ENCODE results near the gene SCFD2.
"Not testable (repeated sequence)": the region's sequence is repeated elsewhere in the genome, so short reads cannot be mapped to it uniquely, and the experiment has no call there.

The SCFD2 gene

DNA sequence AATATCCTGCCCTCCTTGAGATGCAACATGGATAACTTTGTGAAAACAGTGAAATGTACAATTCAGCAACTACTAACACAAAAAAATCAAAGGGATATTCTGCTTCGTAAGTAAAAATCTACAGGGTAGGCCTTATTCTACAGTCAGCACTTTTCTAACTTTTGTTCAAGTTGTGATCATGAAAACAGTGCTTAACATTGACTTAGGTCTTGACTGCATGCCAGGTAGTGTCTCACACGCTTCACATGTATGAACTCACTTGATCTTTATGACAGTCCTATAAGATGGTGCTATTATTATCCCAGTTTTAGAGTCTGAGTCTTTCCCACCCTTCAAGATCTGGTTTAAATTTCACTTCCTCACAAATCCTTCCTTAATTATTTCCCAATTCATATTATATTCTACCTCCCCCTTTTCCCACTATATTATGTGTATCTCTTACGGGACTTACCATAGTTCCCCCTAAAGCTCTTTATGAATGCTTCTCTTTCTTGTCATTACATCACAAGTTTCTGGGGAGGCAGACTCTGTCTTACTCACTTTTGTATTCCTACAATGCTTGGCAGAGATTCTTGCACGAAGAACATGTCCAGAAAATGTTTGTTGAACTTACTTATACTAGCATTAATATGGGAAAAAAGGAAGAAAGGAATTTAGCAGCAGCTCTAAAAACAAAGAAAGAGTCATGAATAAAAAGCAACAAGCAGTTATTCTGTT lies 179.8 kb downstream of the SCFD2 start:
- DNase-seq: peak; percentile 91

DNA sequence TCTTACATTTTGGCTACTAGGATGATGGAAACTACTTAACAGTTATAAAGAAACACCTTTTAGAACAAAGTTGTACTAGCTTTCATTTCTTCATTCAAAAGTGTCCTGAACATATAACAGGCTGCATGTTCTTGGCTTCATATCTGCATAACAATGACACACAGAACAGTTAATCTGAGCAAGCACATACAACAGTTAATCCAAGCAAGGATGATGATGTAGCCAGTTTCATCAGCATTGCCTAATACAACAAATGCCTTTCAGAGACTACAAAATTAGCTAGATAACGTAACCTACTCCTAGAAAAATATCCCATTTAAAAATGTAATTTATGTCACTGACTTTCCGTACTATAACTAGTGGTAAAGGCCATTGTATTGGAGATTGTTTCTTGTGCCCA lies 182.1 kb downstream of the SCFD2 start:
- DNase-seq: no peak

DNA sequence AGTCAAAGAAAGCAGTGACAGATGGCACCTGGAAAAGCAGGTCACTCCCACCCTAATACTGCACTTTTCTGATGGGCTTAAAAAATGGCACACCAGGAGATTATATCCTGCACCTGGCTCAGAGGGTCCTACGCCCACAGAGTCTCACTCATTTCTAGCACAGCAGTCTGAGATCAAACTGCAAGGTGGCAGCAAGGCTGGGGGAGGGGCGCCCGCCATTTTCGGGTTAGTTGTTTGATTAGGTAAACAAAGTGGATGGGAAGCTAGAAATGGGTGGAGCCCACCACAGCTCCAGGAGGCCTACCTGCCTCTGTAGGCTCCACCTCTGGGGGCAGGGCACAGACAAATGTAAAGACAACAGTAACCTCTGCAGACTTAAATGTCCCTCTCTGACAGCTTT lies 188.1 kb downstream of the SCFD2 start:
- not testable (repeated sequence) for DNase-seq

GRCh38 chr4:53175640-53176039 lies 190.2 kb downstream of the SCFD2 start:
- no peak for DNase-seq

DNA sequence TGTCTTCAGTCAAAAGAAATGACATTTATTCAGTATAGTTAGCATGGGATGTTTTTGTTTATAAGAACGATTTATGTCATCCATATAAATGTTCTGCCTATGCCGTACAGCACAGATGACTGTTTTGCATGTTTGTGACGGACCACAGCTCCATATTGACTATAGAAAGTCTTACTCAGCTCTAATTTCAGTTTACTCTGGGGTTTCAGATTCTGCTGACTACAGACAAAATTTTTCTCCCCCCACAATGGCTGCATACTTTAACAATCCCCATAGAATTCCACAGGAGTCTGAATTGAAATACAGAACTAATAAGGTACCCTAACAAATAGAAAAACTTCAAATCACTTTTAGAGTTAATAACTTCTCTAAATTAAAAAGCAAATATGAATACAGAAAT lies 191.0 kb downstream of the SCFD2 start:
- DNase-seq: no peak

DNA sequence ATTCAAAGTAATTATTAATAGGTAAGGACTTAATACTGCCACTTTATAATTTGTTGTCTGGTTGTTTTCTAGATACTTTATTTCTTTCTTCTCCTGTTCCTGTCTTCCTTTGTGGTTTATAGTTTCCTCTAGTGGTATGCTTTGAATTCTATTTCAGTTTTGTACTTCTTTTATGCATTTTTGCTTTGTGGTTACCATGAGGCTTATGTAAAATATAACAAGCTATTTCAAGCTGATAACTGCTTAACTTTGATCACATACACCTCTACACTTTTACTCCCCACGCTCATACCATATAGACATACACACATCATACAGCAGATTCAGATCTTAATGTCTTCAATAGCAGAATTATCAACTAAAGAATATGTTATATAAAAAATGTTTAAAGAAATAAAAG lies 192.3 kb downstream of the SCFD2 start:
- no peak for DNase-seq

DNA sequence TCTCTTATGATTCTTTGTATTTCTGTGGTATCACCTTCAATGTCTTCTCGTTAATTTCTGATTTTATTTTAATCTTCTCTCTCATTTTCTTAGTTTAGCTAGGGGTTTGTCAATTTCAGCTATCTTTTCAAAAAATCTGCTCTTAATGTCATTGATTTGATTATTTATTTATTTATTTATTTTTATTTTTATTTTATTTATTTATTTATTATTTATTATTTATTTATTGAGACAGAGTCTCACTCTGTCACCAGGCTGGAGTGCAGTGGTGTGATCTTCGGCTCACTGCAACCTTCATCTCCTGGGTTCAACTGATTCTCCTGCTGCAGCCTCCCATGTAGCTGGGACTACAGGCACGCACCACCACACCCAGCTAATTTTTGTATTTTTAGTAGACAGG lies 194.1 kb downstream of the SCFD2 start:
- DNase-seq: no peak

DNA sequence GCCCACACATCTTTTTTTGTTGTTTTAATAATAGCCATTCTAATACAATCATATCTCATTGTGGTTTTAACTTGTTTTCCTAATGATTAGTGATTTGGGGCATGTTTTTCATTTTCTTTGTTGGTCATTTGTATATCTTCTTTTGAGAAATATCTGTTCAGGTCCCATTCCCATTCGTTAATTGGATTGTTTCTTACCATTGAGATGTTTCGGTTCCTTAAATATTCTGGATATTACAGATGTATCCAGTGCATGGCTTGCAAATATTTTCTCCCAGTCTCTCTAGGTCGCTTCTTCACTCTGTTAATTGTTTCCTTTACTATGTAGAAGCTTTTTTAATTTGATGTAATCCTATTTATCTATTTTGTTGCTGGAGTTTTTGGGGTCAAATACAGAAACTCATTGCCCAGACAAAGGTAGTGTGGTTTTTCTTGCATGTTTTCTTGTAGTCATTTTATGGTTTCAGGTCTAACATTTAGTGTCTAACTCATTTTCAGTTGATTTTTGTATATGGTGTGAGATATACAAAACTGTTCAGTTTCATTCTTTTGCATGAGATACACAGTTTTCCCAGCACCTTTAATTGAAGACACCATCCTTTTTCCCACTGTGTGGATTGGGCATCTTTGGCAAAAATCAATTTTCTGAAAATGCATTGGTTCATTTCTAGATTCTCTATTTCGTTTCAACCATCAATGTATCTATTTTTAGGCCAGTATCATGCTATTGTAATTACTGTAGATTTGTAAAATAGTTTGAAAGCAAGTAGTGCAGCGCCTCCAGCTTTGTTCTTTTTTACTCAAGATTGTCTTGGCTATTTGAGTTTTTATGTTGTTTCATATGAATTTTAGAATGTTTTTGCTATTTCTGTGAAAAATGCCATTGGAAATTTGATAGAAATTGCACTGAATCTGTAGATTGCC lies 195.9 kb downstream of the SCFD2 start:
- no peak for DNase-seq

- DNase-seq: no peak
Observed at GRCh38 chr4:53168228-53168627, 197.6 kb downstream of the SCFD2 start.

GRCh38 chr4:53162969-53163368 lies 202.9 kb downstream of the SCFD2 start:
- DNase-seq: no peak

GRCh38 chr4:53161787-53162433 lies 204.0 kb downstream of the SCFD2 start:
- no peak for DNase-seq

DNA sequence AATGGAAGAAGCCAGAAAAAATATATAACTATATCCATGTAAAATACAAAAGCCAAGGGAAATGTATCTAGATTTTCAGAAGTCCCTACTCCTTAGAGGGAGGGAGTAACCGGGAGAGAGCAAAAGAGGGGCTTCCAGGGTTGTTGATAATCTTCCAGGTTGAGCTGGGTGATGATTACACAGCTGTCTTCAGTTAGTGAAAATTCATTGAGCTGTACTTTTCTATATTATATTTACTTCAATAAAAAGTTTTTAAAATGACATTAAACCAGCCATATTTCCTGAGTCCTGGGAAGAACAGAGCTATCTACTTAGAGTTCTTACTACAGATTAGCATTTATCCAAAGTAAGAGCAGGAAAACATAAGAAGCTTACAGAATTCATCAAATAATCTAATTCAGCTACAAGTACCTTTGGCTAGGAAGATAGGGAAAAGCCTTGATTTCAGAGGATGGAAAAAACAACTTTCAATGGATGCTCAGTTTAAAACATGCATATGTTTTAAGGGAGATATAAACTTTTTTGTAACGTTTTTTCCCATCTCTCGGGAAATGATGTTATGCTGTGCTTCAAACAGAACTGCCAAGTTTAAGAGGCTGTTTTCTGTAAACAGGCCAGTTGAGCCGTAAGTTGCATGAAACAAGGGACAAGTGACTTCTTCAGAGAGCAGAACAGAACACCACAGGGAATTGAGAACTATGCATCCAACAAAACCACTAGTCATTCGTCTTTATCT lies 204.6 kb downstream of the SCFD2 start:
- DNase-seq: no peak

- DNase-seq: no peak
Observed at GRCh38 chr4:53156896-53157295, 209.0 kb downstream of the SCFD2 start.

- DNase-seq: no peak
Observed at GRCh38 chr4:53152467-53152866, 213.4 kb downstream of the SCFD2 start.

GRCh38 chr4:53151489-53151788 lies 214.4 kb downstream of the SCFD2 start:
- DNase-seq: no peak

GRCh38 chr4:53150631-53151488 lies 215.0 kb downstream of the SCFD2 start:
- no peak for DNase-seq

DNA sequence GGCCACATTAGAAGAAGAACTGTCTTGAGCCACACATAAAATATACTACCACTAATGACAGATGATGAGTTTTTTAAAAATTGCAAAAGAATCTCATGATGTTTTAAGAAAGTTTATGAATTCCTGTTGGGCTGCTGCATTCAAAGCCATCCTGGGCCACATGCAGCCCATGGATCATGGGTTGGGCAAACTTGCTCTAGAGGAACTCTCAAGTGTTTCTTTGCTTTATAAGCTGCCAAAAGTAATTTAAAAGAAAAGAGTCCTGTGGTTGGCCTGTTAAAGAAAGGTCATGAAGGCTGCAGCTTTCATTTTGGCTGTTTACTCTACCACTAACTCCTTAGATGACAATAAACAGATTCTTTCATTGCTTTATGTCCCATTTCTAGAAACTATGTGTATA lies 218.2 kb downstream of the SCFD2 start:
- DNase-seq: no peak

DNA sequence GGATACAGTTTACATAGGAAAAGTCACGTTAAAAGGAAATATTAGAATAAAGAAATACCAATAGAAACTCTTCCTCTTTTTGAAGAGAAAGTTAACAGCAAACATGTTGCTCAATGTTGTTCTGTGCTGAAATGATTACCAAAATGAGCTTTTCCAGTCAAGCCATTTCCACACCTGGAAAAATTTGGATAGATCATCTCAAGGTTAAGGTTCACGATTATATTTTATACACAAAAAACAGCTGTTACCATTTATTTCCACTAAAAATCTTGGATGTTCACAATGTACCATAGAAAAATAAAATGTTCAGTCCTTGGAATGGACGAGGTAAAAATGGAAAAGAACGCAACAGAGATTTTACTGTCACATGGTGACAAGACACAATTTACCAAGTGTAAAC lies 218.7 kb downstream of the SCFD2 start:
- DNase-seq: no peak

DNA sequence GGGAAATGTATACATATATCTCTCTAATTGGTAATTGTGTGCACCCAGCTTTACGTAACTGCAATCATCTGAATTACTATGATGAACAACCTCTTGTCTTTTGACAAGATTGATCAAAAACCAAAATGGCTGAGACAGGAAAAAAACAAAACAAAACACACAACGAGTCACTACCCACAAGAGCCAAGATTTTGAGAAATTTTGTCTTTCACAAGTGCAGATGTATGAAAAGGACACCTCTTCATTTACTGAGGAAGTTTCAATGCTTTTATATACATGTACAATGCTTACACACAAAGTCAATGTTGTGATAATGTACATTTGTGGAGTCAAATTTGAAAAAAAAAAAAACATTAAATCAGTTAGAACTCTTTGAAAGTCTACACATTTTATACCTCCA lies 224.6 kb downstream of the SCFD2 start:
- DNase-seq: peak; percentile 9

DNA sequence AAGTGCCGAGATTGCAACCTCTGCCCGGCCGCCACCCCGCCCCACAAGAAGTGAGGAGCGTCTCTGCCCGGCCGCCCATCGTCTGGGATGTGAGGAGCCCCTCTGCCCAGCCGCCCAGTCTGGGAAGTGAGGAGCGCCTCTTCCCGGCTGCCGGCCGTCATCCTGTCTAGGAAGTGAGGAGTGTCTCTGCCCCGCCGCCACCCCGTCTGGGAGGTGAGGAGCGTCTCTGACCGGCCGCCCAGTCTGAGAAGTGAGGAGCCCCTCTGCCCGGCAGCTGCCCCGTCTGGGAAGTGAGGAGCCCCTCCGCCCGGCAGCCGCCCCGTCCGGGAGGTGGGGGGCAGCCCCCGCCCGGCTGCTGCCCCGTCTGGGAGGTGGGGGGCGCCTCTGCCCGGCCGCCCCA lies 226.6 kb downstream of the SCFD2 start:
- not testable (repeated sequence) for DNase-seq

DNA sequence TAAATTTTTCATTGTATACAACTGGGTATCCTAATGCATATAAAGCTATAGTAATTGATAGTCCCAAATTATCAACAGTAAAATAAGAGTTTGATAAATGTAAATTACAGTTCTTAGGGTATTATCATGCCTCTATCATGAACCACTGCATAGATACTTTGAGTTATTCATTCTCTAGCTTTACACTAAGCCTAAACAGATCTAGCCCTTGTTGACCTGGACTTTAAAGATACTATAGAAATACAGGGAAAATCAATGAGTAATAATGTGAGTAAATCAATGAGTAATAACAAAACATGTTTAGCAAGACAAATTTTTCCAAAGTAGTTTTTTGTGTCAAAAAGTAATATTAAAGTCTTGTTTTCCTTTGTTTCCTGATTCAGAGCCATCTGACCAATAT lies 228.4 kb downstream of the SCFD2 start:
- DNase-seq: no peak

DNA sequence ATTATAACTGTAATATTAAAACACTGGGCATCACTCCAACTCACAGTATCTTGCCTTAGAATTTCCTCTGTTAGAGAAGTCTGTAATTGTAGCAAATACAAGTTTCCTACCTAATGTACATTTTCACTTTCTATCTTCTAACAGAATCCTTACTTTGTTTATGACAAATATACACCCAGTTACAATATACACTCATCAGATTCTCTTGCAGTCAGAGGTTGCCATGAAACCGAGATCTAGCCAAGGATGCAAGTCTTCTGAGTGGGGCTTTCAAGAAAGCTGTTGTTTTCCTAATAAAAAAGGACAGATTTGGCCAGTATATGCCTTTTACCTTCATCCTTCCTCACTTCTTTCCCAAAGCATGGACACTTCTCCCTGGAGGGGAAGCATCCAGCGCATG lies 228.9 kb downstream of the SCFD2 start:
- no peak for DNase-seq

Data from fibroblast of upper back skin (primary cell).